ENCODE results near the gene PNPLA6. TPM values are rescaled to one million over a fixed set of nuclear protein-coding genes. Genes with fewer than 3 reads are reported as not detected.
A peak's percentile ranks its signal among the peaks of the same experiment; 100 is the strongest.

The PNPLA6 gene
- total and polyA plus RNA-seq, 2 of the 13 experiments (the other 11 are each of a cell fraction or from before 2014, with no cell fraction given), result 24.9 to 28.2 TPM

DNA sequence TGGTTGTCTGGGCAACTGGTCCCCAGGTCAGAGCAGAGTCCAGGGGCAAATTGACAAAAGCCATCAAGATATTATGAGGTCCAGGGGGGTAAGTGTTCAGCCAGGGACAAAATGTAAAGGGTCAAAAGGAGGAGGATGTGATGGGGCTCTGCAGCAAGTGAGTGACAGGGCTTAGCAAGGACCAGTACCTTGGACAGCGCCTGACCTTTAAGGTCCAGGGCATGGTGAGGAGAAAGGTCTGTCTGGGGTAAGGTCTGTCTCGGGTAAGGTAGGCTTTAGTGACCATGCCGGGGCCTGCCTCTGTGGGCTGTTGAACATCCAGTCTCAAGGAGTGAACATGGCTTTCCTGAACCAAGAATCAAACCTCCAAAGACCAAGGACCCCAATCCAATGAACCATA lies 25.9 kb upstream of the PNPLA6 start (continued):
- TF ChIP-seq, protein P1, sequence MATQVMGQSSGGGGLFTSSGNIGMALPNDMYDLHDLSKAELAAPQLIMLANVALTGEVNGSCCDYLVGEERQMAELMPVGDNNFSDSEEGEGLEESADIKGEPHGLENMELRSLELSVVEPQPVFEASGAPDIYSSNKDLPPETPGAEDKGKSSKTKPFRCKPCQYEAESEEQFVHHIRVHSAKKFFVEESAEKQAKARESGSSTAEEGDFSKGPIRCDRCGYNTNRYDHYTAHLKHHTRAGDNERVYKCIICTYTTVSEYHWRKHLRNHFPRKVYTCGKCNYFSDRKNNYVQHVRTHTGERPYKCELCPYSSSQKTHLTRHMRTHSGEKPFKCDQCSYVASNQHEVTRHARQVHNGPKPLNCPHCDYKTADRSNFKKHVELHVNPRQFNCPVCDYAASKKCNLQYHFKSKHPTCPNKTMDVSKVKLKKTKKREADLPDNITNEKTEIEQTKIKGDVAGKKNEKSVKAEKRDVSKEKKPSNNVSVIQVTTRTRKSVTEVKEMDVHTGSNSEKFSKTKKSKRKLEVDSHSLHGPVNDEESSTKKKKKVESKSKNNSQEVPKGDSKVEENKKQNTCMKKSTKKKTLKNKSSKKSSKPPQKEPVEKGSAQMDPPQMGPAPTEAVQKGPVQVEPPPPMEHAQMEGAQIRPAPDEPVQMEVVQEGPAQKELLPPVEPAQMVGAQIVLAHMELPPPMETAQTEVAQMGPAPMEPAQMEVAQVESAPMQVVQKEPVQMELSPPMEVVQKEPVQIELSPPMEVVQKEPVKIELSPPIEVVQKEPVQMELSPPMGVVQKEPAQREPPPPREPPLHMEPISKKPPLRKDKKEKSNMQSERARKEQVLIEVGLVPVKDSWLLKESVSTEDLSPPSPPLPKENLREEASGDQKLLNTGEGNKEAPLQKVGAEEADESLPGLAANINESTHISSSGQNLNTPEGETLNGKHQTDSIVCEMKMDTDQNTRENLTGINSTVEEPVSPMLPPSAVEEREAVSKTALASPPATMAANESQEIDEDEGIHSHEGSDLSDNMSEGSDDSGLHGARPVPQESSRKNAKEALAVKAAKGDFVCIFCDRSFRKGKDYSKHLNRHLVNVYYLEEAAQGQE (IDR thresholded peaks at IDR 0.05; ENCODE audit: borderline replicate concordance in 1 of 2, low read depth in 1 of 2, low read length in 2 of 2), result peak; percentile 94 to 98
- TF ChIP-seq ZFP36L2 (CRISPR knock-in tag; IDR thresholded peaks at IDR 0.05), result peak; percentile 87; the same call in 1 of the 2 replicates

DNA sequence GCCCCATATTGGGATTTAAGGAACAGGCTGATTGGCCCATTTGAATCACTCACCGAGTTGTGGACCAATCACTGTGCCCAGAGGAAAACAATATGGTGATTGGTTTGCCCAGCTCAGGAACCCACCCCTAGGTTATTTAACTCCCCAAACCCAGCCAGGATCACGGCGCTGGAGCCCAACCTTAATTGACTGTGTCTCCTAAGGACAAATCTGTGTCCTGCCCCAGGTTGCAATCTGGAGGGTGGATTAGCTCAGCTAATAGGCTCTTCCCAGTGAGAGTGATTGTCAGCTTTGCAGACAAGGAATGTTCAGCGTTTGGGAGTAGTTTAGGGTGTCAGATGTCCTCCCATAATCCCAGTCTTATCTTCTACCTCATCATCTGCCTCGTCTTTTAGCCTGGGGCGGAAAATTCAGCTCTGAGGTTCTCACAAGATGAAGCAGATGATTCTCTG lies 23.1 kb upstream of the PNPLA6 start:
- no peaks in the 10 kb centered on the region for H4K20me1 ChIP-seq (ENCODE audit: insufficient read depth, low read length)
- H3K27me3 ChIP-seq (ENCODE audit: control insufficient read depth in 1 of 2, insufficient read depth in 2 of 2, low read length in 2 of 2), result no peaks in the 10 kb centered on the region; a peak in 1 of 5 replicates
- ChIA-PET POLR2A (no interaction called here), CTCF (ENCODE audit: low intra/inter-chr PET ratio, low total read pairs) (no interaction called here)
- intact Hi-C loops (cut with micrococcal nuclease; ENCODE audit: unreplicated experiment) (no loop called here), in situ Hi-C loops (cut with HindIII; ENCODE audit: extremely low pct_ligation_motif_present, low pct_unique_long_range_greater_than_20kb) (no loop called here)
- 50% methylated on average over 4 of the region's 6 CpGs for WGBS (ENCODE audit: low lambda C conversion rate)
- FAIRE-seq (no peak), DNase-seq (ENCODE audit: low spot score) (no peak), ATAC-seq (no peak)
- H3K79me2 ChIP-seq (ENCODE audit: insufficient read depth, low read length), result no peaks in the 10 kb centered on the region
- H3K27ac ChIP-seq (ENCODE audit: extremely low read length, insufficient read depth, low read length), result no peak overlapping the region
- peaks cover 18% of the 10 kb centered on the region for H3K4me1 ChIP-seq (ENCODE audit: insufficient read depth, low read length)
- no peak overlapping the region for H3K9ac ChIP-seq (ENCODE audit: insufficient read depth, low read depth, low read length)
- H3K4me2 ChIP-seq (ENCODE audit: low read depth, low read length), result no peak overlapping the region
- no TSS peak for BruUV-seq (replicated peaks)
- H2AFZ ChIP-seq (ENCODE audit: low read length), result no peak overlapping the region
- H3K9me3 ChIP-seq (ENCODE audit: low read length), result no peaks in the 10 kb centered on the region
- TF ChIP-seq NFYB (CRISPR knock-in tag; IDR thresholded peaks at IDR 0.05) (0 out of 2 replicates have a peak, but pooled peaks have one; percentile 19), ZNF510 (CRISPR knock-in tag; IDR thresholded peaks at IDR 0.05; ENCODE audit: low read depth) (no peak)
- no peaks in the 10 kb centered on the region for H3K36me3 ChIP-seq (replicated peaks in 1 of 2; ENCODE audit: control insufficient read depth in 1 of 2, insufficient read depth in 2 of 2, low read length in 2 of 2)
- H3K4me3 ChIP-seq (replicated peaks in 1 of 3; ENCODE audit: insufficient read depth in 1 of 3, low read depth in 2 of 3, low read length in 3 of 3), result no peak overlapping the region

All from HepG2 (cell line).